Heart left ventricle (tissue), 16 donors: ENCODE measurements around the gene DUSP22. TPM values are rescaled to one million over a fixed set of nuclear protein-coding genes. Genes with fewer than 3 reads are reported as not detected.
A peak's percentile ranks its signal among the peaks of the same experiment; 100 is the strongest.

ENCODE experiments used
- ATAC-seq, 4 donors: fragments of 200-7000 bp; cut with Tn5 transposase; one replicate each; pipeline ENCODE4 v1.9.1; 2020 to 2022; ENCODE audit warnings: moderate library complexity in 4 of 4, mild to moderate bottlenecking in 3 of 4, moderate number of reproducible peaks in 1 of 4
- DNase-seq, 5 donors: peaks; one replicate each; pipeline ENCODE4 v3.0.0-alpha.2; 2020
- H3K27ac ChIP-seq, 12 donors: fragments of 200-600 bp; sonication (generic) in 4 of 12; one replicate each; pipeline versions ENCODE4 v1.5.0 to v1.8.0; 2016 to 2022; ENCODE audit warnings: mild to moderate bottlenecking in 2 of 12
- H3K27me3 ChIP-seq, 9 donors: fragments of 200-600 bp; sonication (generic) in 2 of 9; one replicate each; pipeline versions ENCODE4 v1.5.1 to v1.8.0; 2016 to 2022; ENCODE audit warnings: mild to moderate bottlenecking in 3 of 9
- H3K36me3 ChIP-seq, 9 donors: fragments of 200-600 bp; sonication (generic) in 2 of 9; one replicate each; pipeline versions ENCODE4 v1.5.0 to v1.8.0; 2018 to 2022; ENCODE audit warnings: mild to moderate bottlenecking in 2 of 9
- H3K4me1 ChIP-seq, 12 donors: fragments of 200-600 bp; sonication (generic) in 4 of 12; one replicate each; pipeline versions ENCODE4 v1.5.0 to v1.8.0; 2016 to 2022; ENCODE audit warnings: mild to moderate bottlenecking in 3 of 12
- H3K4me3 ChIP-seq, 12 donors: fragments of 200-600 bp; sonication (generic) in 4 of 12; one replicate each; pipeline versions ENCODE4 v1.5.0 to v1.8.0; 2017 to 2022; ENCODE audit warnings: mild to moderate bottlenecking in 9 of 12, moderate library complexity in 4 of 12
- H3K9me3 ChIP-seq, 12 donors: fragments of 200-600 bp; sonication (generic) in 4 of 12; one replicate each; pipeline versions ENCODE4 v1.5.0 to v1.8.0; 2016 to 2022; ENCODE audit warnings: mild to moderate bottlenecking in 1 of 12
- POLR2A ChIP-seq, 2 donors: fragments of 450-650 bp; IDR thresholded peaks; one replicate each; pipeline ENCODE4 v1.6.1; 2017; ENCODE audit warnings: antibody characterized with exemption in 2 of 2, mild to moderate bottlenecking in 2 of 2, moderate library complexity in 2 of 2
- WGBS, 4 donors: extraction: QIAGEN DNeasy Blood & Tissue Kit in 2 of 4; methylation state at CpG; one replicate each; pipeline versions ENCODE4 v1.1.5 to v1.1.7; 2013 to 2018; 5-methylcytosine and 5-hydroxymethylcytosine counted together
- intact Hi-C, 10 donors: fragments of 100-400 bp; cut with DNase I; formaldehyde crosslinking; loops; one replicate each; pipeline versions ENCODE4 v1.11.1 to v1.14.2; 2022
- polyA plus RNA-seq, 2 donors: library from polyadenylated mRNA; stranded (reverse); fragments of 200-250 nt; gene quantifications; one replicate each; pipeline ENCODE4 v1.2.3, GENCODE V29; 2013
- total RNA-seq, 9 donors: library from RNA; depleted of rRNA in 2 of 9; stranded (reverse); fragments of >200 nt in 2 of 9; fragmentation: NEBNext Ultra II Directional in 3 of 9; extraction: Animal tissue kit (Norgen Biotek cat#: 25700) in 3 of 9; gene quantifications; one replicate each; pipeline versions ENCODE4 v1.1.0 to v1.2.4, GENCODE V29; 2016 to 2023
- TF ChIP-seq, protein P1 (sequence below), 12 donors: fragments of 200-600 bp; sonication (generic) in 4 of 12; IDR thresholded peaks; one replicate each; pipeline versions ENCODE4 v1.5.0 to v1.8.0; 2018 to 2022; ENCODE audit warnings: antibody characterized with exemption in 12 of 12, mild to moderate bottlenecking in 5 of 12
- donor health status: ischemic (EF 13 %, LVEDD 7.1; RV severe dilation, severe dysfunction).
- donor health status: healthy with polysubstance abuse.
- donor health status: DM: no; HTN: yes; CAD: no.
- donor health status: DM: no; HTN: no; CAD: no.
- donor health status: ischemic (EF 25% LVEDD 6.9; RV normal size, moderate dysfunction).
- donor health status: ischemic (EF 25% LVEDD 5.7; RV mildly dilated, moderate dysfunction).
- donor health status: healthy.
- donor health status: DM: yes; HTN: yes; CAD: no.
- donor health status: ischemic (EF 35%, LVEDD 5.7; RV mildly dilated, moderate dysfunction).
- donor health status: nonischemic (EF 11% LVEDD 7.7; RV severe dilation, severe dysfunction).
- donor health status: DM: yes; HTN: yes; CAD: no.
- donor health status: PGD.
- donor health status: ischemic (EF 29% LVEDD 5.4; RV normal size, mild dysfunction).
- donor health status: nonischemic (EF 23%, LVEDD 6.1; RV moderate dilation, normal function).

DUSP22 gene
- total and polyA plus RNA-seq, 11 donors, result 33.4 to 79.9 (median 48.2) TPM

DNA sequence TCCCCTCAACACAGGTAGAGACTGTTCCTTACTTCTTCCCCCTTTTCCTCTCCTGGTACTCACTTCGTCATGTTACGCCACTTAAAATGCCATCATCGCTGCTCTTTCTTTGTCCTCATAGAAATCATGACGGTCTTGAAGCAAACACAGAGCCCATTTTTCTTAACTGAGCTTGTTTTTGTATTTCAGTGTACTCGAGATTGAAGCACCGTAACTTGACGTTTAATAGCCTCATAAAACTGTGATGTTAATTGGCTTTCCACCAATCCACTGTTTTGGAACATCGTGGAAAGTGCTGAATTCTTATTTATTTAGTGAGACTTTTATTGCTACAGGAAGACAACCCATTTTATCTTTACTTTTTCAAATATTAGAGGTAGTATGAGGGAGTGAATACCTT is 38.7 kb downstream of the DUSP22 start:
- intact Hi-C loops, result no loop called here
- no peak overlapping the region for H3K4me3 ChIP-seq
- H3K36me3 ChIP-seq, result peaks cover 0 to 6% (median 0%) of the 10 kb centered on the region in 9 donors
- TF ChIP-seq, protein P1, sequence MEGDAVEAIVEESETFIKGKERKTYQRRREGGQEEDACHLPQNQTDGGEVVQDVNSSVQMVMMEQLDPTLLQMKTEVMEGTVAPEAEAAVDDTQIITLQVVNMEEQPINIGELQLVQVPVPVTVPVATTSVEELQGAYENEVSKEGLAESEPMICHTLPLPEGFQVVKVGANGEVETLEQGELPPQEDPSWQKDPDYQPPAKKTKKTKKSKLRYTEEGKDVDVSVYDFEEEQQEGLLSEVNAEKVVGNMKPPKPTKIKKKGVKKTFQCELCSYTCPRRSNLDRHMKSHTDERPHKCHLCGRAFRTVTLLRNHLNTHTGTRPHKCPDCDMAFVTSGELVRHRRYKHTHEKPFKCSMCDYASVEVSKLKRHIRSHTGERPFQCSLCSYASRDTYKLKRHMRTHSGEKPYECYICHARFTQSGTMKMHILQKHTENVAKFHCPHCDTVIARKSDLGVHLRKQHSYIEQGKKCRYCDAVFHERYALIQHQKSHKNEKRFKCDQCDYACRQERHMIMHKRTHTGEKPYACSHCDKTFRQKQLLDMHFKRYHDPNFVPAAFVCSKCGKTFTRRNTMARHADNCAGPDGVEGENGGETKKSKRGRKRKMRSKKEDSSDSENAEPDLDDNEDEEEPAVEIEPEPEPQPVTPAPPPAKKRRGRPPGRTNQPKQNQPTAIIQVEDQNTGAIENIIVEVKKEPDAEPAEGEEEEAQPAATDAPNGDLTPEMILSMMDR (IDR thresholded peaks at IDR 0.05), result no peak
- no peak for TF ChIP-seq POLR2A (IDR thresholded peaks at IDR 0.05)
- ATAC-seq, result no peak
- peaks cover 0 to 56% (median 21%) of the 10 kb centered on the region in 12 donors for H3K4me1 ChIP-seq
- DNase-seq, result no peak
- 78 to 83% (median 81%) methylated on average over 8 of the region's 8 CpGs for WGBS, 4 donors
- H3K27ac ChIP-seq, result peak overlapping the region in 1 of 12 donors; percentile 42
- no peaks in the 10 kb centered on the region for H3K27me3 ChIP-seq
- no peaks in the 10 kb centered on the region for H3K9me3 ChIP-seq

- Histone ChIP-seq H3K27ac (no peak overlapping the region), H3K36me3 (peaks cover 0 to 2% (median 0%) of the 10 kb centered on the region in 9 donors), H3K27me3 (no peaks in the 10 kb centered on the region), H3K9me3 (no peaks in the 10 kb centered on the region), H3K4me3 (no peak overlapping the region), H3K4me1 (peaks cover 0 to 64% (median 28%) of the 10 kb centered on the region in 12 donors)
- DNase-seq, result no peak
- intact Hi-C loops, result no loop called here
- 72 to 77% (median 74%) methylated on average over 13 of the region's 13 CpGs for WGBS, 4 donors
- TF ChIP-seq, protein P1 (IDR thresholded peaks at IDR 0.05), result no peak
- no peak for TF ChIP-seq POLR2A (IDR thresholded peaks at IDR 0.05)
- no peak for ATAC-seq
Measured at GRCh38 chr6:331622-332521, 39.6 kb downstream of the DUSP22 start.

DNA sequence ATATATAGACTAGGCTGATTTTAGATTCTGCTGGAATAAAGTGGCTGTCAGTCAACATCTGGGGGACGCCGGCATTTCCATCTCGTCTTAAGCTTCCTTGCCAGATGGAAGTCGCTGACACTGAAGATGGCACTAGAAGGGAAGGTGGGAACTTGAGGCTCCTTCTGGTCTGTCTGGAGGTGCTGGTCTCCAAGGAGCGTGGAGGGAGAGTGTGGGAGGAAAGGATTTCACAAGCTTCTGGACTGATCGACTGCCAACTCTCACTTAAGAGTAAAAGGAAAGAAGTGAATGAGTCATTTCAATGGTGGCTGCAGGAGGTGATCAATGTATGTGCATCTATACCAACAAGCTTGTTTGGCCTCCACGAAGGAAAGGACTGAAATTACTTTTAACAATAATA is 40.4 kb downstream of the DUSP22 start:
- 67 to 72% (median 69%) methylated on average over 7 of the region's 7 CpGs for WGBS, 4 donors
- intact Hi-C loops, result no loop called here

More for the DNA sequence above, 40.4 kb downstream of the DUSP22 start:
- no peak overlapping the region for H3K4me3 ChIP-seq
- no peak for DNase-seq
- no peak for ATAC-seq
- peaks cover 0 to 64% (median 26%) of the 10 kb centered on the region in 12 donors for H3K4me1 ChIP-seq
- H3K27me3 ChIP-seq, result no peaks in the 10 kb centered on the region
- no peak overlapping the region for H3K27ac ChIP-seq
- TF ChIP-seq, protein P1 (IDR thresholded peaks at IDR 0.05), result no peak
- TF ChIP-seq POLR2A (IDR thresholded peaks at IDR 0.05), result no peak
- no peaks in the 10 kb centered on the region for H3K36me3 ChIP-seq
- H3K9me3 ChIP-seq, result no peaks in the 10 kb centered on the region
